GM19452 (cell line): Measurements from ENCODE around the gene AQP6.

Source experiments
- ATAC-seq: cut with Tn5 transposase; IDR thresholded peaks from one replicate; pipeline ENCODE4 v1.9.1; 2021; ENCODE audit not compliant: unreplicated experiment

AQP6 gene

GRCh38 chr12:49942921-49943624, 29.7 kb upstream of the AQP6 start:
- ATAC-seq = no peak

GRCh38 chr12:49943625-49943960, 29.2 kb upstream of the AQP6 start:
- ATAC-seq = no peak

GRCh38 chr12:49944046-49944445, 28.7 kb upstream of the AQP6 start:
- ATAC-seq = no peak

GRCh38 chr12:49944718-49945117, 28.0 kb upstream of the AQP6 start:
- no peak for ATAC-seq

- ATAC-seq = peak; percentile 71
Observed at GRCh38 chr12:49945394-49946080, 27.2 kb upstream of the AQP6 start.

- no peak for ATAC-seq
Observed at GRCh38 chr12:49946086-49946485, 26.7 kb upstream of the AQP6 start.

- ATAC-seq = no peak
Observed at GRCh38 chr12:49946497-49946896, 26.2 kb upstream of the AQP6 start.

- no peak for ATAC-seq
Observed at GRCh38 chr12:49947593-49948226, 25.0 kb upstream of the AQP6 start.

- ATAC-seq = no peak
Observed at GRCh38 chr12:49948866-49949845, 23.6 kb upstream of the AQP6 start.

GRCh38 chr12:49949866-49950265, 22.9 kb upstream of the AQP6 start:
- ATAC-seq = no peak

- ATAC-seq = no peak
Observed at GRCh38 chr12:49950273-49951251, 22.2 kb upstream of the AQP6 start, which contains the start of gene AQP2. AQP2 (plus strand) TSS chr12:49950737; CDS start chr12:49950831, 94 bp downstream.

GRCh38 chr12:49951411-49952240, 21.1 kb upstream of the AQP6 start:
- ATAC-seq = no peak

- no peak for ATAC-seq
Observed at GRCh38 chr12:49952391-49953055, 20.2 kb upstream of the AQP6 start.

GRCh38 chr12:49953151-49953550, 19.6 kb upstream of the AQP6 start:
- no peak for ATAC-seq

GRCh38 chr12:49953961-49954846, 18.5 kb upstream of the AQP6 start:
- no peak for ATAC-seq

GRCh38 chr12:49954863-49955830, 17.6 kb upstream of the AQP6 start:
- ATAC-seq = no peak
